Fibroblast of pulmonary artery (primary cell): ENCODE data around the gene SLC30A3.

Experiments
- DNase-seq: peaks from one replicate; pipeline ENCODE4 v3.0.0-alpha.2; 2010; ENCODE audit warnings: low read depth
- H3K4me3 ChIP-seq: replicated peaks from 2 replicates; pipeline ENCODE4 v1.5.1; 2011; ENCODE audit warnings: low read depth, mild to moderate bottlenecking, control low read depth, low read length, moderate library complexity
- CTCF ChIP-seq: IDR thresholded peaks from 2 replicates; pipeline ENCODE4 v1.5.1; 2011; ENCODE audit warnings: mild to moderate bottlenecking, control low read depth, low read length, inconsistent platforms; ENCODE audit errors: missing control alignments

SLC30A3 gene

DNA sequence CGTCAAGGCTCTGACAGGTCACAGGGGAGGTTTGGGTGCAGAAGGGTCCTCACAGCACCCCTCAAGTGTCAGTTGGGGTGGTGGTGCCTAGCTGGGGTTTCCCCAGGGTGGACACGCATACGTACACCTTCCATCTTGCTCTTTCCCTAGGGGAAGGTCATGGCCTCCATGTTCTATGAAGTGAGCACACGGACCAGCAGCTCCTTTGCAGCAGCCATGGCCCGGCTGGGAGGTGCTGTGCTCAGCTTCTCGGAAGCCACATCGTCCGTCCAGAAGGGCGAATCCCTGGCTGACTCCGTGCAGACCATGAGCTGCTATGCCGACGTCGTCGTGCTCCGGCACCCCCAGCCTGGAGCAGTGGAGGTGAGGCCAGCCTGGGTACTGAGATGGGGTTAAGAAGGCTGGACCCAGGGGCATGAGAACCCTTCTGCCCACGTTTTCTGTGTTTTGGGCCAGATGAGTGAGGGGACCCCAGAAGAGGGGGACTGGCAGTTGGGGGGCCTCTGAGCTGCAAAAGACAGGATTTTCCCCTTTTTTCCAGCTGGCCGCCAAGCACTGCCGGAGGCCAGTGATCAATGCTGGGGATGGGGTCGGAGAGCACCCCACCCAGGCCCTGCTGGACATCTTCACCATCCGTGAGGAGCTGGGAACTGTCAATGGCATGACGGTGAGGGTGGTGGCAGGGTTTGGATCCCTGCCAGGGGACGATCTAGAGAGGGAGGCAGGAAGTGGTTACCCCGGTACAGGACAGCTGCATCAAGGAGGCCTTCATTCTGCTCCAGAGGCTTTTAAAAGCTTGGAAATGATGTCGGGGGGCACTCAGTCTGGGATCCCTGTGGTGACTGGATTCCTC lies 20.9 kb downstream of the SLC30A3 start:
- no peak for TF ChIP-seq CTCF
- no peak overlapping the region for H3K4me3 ChIP-seq
- DNase-seq, result no peak

DNA sequence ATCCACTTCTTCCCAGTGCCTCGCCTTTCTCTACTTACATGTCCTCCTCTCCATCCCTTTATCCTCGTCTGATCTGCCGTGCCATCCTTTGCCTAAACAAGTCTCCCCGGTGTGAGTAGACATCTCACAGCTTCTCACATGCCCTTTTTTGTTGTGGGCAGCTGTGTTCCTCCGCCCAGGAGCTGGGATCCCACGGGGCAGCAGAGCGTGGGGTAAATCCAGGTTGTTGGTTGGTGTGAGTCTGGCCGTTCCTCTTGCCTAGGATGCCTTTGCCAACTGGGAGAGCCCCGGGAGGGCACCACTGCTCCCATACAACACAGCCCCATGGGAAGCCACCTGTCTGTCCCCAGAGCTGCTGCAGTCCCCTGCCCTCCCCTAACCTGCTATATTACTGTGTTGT lies 22.4 kb downstream of the SLC30A3 start:
- no peak for DNase-seq
- no peak for TF ChIP-seq CTCF
- no peak overlapping the region for H3K4me3 ChIP-seq

- TF ChIP-seq CTCF, result no peak
- no peak for DNase-seq
- no peak overlapping the region for H3K4me3 ChIP-seq
These were observed 23.9 kb downstream of the SLC30A3 start for GRCh38 chr2:27238976-27239375.

DNA sequence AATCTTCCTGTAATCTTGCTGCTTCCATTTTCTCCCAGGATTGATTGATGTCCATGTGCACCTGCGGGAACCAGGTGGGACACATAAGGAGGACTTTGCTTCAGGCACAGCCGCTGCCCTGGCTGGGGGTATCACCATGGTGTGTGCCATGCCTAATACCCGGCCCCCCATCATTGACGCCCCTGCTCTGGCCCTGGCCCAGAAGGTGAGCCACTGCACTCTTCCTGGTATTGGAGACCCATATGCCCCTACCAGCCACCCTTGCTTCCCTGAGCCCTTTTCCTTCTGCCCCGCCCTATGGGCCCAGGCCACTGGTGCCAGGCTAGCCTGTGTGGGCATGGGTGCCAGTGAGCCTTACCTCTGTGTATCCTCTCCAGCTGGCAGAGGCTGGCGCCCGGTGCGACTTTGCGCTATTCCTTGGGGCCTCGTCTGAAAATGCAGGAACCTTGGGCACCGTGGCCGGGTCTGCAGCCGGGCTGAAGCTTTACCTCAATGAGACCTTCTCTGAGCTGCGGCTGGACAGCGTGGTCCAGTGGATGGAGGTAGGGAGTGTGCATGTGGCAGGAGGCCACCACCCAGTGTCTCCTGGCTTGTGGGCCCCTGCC lies 25.4 kb downstream of the SLC30A3 start:
- H3K4me3 ChIP-seq, result no peak overlapping the region
- no peak for DNase-seq
- TF ChIP-seq CTCF, result no peak

GRCh38 chr2:27236626-27237025 lies 26.2 kb downstream of the SLC30A3 start:
- H3K4me3 ChIP-seq, result no peak overlapping the region
- TF ChIP-seq CTCF, result no peak
- no peak for DNase-seq

DNA sequence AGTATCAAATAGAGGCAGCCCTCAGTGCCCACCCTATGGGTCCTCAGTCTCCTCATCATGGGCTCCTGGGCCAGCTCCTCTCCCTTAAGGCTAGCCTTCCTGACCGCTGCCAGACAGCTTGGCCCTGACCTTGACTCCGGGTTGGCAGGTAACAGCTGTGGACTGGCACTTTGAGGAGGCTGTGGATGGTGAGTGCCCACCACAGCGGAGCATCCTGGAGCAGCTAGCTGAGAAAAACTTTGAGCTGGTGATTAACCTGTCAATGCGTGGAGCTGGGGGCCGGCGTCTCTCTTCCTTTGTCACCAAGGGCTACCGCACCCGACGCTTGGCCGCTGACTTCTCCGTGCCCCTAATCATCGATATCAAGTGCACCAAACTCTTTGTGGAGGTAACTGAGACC lies 26.7 kb downstream of the SLC30A3 start:
- TF ChIP-seq CTCF, result no peak
- no peak for DNase-seq
- no peak overlapping the region for H3K4me3 ChIP-seq
